ENCODE measurements around the gene RUNX1. TPM values are rescaled to one million over a fixed set of nuclear protein-coding genes. Genes with fewer than 3 reads are reported as not detected.

RUNX1 gene
- total RNA-seq, 1 donor from 2014 or later = 23.9 TPM

DNA sequence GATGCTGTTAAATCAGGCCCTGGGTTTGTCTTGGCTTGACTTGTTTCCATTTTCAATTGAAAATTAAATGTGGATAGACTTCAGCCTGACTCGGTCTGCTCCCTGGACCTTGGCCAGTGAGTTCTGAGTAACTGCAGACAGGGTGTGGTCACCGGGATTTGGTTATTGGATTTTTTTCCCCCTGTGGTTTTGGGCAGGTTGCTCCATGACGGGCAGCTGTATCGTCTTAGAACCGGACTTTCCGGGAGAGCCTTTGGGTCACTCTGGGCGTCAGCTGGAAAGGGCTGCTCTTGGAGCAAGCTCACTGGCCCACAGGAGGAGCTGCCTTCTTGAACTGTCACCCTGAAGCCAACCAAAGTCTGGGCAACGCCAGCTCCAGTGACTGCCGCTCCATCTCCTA is 305.3 kb downstream of the RUNX1 start:
- DNase-seq (ENCODE audit: extremely low spot score, unreplicated experiment) = no peak
- H3K27me3 Mint-ChIP-seq (ENCODE audit: unreplicated experiment) = peaks cover 6% of the 10 kb centered on the region
- TF ChIP-seq, protein P1, sequence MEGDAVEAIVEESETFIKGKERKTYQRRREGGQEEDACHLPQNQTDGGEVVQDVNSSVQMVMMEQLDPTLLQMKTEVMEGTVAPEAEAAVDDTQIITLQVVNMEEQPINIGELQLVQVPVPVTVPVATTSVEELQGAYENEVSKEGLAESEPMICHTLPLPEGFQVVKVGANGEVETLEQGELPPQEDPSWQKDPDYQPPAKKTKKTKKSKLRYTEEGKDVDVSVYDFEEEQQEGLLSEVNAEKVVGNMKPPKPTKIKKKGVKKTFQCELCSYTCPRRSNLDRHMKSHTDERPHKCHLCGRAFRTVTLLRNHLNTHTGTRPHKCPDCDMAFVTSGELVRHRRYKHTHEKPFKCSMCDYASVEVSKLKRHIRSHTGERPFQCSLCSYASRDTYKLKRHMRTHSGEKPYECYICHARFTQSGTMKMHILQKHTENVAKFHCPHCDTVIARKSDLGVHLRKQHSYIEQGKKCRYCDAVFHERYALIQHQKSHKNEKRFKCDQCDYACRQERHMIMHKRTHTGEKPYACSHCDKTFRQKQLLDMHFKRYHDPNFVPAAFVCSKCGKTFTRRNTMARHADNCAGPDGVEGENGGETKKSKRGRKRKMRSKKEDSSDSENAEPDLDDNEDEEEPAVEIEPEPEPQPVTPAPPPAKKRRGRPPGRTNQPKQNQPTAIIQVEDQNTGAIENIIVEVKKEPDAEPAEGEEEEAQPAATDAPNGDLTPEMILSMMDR (IDR thresholded peaks at IDR 0.05) = no peak
- H3K4me1 Mint-ChIP-seq (ENCODE audit: unreplicated experiment) = peaks cover 9% of the 10 kb centered on the region
- H3K4me3 Mint-ChIP-seq (ENCODE audit: unreplicated experiment) = no peak overlapping the region
- H3K27ac Mint-ChIP-seq (ENCODE audit: unreplicated experiment) = no peak overlapping the region
- H3K9me3 Mint-ChIP-seq (ENCODE audit: unreplicated experiment) = no peaks in the 10 kb centered on the region
- H3K36me3 Mint-ChIP-seq (ENCODE audit: unreplicated experiment) = no peaks in the 10 kb centered on the region

DNA sequence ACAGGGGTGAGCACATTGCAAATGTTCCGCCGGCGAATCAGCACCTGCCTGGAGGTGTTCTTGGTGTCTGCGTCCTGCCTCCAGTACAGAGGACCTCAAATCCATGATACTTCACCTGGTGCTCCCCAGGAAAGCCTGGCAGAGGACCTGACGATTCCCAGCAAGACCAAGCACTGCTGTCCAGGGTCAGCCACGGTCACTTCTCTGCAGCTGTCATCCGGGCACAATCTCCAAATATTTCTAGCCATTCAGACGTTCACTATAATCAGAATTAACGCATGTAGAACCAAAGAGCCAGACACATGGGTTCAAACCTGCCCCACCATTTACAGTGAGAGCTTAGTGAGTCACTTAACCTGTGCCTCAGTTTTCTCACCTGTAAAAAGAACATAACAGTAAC is 305.8 kb downstream of the RUNX1 start:
- DNase-seq (ENCODE audit: extremely low spot score, unreplicated experiment) = no peak
- TF ChIP-seq, protein P1 (IDR thresholded peaks at IDR 0.05) = no peak
- Mint-ChIP-seq H3K36me3 (ENCODE audit: unreplicated experiment) (no peaks in the 10 kb centered on the region), H3K9me3 (ENCODE audit: unreplicated experiment) (no peaks in the 10 kb centered on the region), H3K4me1 (ENCODE audit: unreplicated experiment) (peaks cover 9% of the 10 kb centered on the region), H3K27me3 (ENCODE audit: unreplicated experiment) (peaks cover 6% of the 10 kb centered on the region), H3K4me3 (ENCODE audit: unreplicated experiment) (no peak overlapping the region), H3K27ac (ENCODE audit: unreplicated experiment) (no peak overlapping the region)

DNA sequence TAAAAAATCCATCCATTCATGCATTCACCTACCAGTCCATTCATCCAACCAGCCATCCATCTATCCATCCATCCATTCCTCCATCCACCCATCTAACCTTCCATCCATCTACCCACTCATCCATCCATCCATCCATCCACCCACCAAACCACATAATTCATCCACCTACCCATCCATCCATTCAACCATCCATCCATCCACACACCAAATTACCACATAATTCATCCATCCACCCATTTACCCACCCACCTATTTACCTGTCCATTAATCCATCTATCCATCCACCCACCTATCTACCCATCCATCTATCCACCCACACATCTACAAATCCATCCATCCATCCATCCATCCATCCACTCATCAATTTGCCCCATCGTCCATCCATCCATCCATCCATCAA is 308.9 kb downstream of the RUNX1 start:
- Mint-ChIP-seq H3K27me3 (ENCODE audit: unreplicated experiment) (peaks cover 6% of the 10 kb centered on the region), H3K27ac (ENCODE audit: unreplicated experiment) (no peak overlapping the region), H3K4me3 (ENCODE audit: unreplicated experiment) (no peak overlapping the region), H3K36me3 (ENCODE audit: unreplicated experiment) (no peaks in the 10 kb centered on the region), H3K9me3 (ENCODE audit: unreplicated experiment) (no peaks in the 10 kb centered on the region), H3K4me1 (ENCODE audit: unreplicated experiment) (peaks cover 26% of the 10 kb centered on the region)
- TF ChIP-seq, protein P1 (IDR thresholded peaks at IDR 0.05) = no peak
- DNase-seq (ENCODE audit: extremely low spot score, unreplicated experiment) = no peak

Measured in osteocyte (in vitro differentiated cells).